ENCODE data around the gene TFCP2.

DNA sequence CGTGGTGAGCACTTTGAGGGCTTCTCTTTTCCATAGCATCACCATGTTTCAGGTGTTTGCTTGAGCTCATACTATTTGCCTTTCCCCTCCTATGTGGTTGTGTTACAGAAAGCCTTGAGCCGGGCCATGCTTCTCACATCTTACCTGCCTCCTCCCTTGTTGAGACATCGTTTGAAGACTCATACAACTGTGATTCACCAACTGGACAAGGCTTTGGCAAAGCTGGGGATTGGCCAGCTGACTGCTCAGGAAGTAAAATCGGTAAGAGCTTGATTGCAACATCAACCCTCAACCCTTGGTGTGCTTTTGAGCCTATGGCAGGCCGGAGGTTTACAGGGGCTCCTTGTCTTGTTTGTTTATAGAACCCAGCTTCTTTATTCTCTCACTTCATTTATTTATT, 116.7 kb downstream of the TFCP2 start:
- TF ChIP-seq, protein P1, sequence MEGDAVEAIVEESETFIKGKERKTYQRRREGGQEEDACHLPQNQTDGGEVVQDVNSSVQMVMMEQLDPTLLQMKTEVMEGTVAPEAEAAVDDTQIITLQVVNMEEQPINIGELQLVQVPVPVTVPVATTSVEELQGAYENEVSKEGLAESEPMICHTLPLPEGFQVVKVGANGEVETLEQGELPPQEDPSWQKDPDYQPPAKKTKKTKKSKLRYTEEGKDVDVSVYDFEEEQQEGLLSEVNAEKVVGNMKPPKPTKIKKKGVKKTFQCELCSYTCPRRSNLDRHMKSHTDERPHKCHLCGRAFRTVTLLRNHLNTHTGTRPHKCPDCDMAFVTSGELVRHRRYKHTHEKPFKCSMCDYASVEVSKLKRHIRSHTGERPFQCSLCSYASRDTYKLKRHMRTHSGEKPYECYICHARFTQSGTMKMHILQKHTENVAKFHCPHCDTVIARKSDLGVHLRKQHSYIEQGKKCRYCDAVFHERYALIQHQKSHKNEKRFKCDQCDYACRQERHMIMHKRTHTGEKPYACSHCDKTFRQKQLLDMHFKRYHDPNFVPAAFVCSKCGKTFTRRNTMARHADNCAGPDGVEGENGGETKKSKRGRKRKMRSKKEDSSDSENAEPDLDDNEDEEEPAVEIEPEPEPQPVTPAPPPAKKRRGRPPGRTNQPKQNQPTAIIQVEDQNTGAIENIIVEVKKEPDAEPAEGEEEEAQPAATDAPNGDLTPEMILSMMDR (IDR thresholded peaks at IDR 0.05) = no peak
- no peak for TF ChIP-seq POLR2A (IDR thresholded peaks at IDR 0.05)
